ENCODE measurements around the gene GRB10.

GRB10 gene

DNA sequence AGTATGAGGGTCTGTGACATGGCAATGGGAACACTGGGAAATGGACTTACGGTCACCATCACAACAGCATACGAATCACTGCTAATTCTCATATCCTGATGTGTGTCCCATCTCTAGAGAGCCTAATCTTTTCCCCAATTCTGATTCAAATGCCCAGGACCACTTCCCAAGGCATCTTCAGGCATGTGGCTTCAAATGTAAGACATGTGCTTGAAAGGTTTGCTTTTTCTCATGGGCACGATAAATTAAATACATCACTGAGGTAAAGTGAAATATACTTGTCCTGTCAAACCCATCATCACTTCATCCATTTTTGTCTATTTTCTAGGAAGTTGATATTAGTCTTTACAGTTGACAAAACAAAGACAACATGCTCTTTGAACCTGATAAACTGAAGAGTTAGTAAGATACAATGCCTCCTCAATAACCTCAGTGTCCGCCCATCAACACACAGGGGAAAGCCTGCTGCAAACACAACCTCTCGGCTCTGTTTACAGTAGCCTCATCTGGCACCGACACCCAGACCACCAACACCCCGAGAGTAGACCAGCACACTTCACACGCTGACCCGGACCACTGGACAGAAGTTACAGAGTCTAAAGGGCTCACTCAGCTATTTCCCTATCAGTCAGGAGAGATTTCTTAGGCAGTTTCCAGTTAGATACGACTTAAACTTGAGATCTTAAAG lies 24.8 kb downstream of the GRB10 start:
- no peak for ATAC-seq
- TF ChIP-seq SNAI2 (CRISPR knock-in tag; IDR thresholded peaks at IDR 0.05) (no peak), TOX (CRISPR knock-in tag; IDR thresholded peaks at IDR 0.05; ENCODE audit: borderline replicate concordance) (no peak)

DNA sequence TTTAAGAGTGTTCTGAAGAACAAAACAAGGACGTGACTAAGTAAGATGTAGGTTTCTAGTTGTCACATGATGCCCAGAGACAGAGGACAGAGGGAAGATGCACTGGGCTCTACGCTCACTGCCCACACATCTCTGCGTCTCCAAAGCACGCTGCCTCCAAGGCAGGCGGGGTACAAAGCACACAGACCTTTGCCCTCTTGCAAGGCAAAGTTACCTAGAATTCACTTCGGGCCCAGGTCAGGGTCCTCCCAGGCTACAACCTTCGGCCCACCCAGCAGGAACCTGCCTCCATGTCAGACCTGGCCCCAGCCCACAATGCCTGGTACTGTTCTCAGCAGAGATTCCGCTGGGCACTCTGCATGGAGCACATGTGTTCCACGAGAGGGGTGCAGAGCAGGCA lies 26.5 kb downstream of the GRB10 start:
- TF ChIP-seq ZNF565 (CRISPR knock-in tag; conservative IDR thresholded peaks at IDR 0.05; ENCODE audit: low read depth) (no peak), ZC3H10 (CRISPR knock-in tag; IDR thresholded peaks at IDR 0.05) (no peak), ZFP30 (CRISPR knock-in tag; IDR thresholded peaks at IDR 0.05) (no peak), ZFP3 (CRISPR knock-in tag; IDR thresholded peaks at IDR 0.05) (no peak), RARB (CRISPR knock-in tag; IDR thresholded peaks at IDR 0.05) (no peak), SNAI2 (CRISPR knock-in tag; IDR thresholded peaks at IDR 0.05) (no peak), PPARA (CRISPR knock-in tag; IDR thresholded peaks at IDR 0.05; ENCODE audit: borderline replicate concordance) (no peak)
- TF ChIP-seq, protein P1, sequence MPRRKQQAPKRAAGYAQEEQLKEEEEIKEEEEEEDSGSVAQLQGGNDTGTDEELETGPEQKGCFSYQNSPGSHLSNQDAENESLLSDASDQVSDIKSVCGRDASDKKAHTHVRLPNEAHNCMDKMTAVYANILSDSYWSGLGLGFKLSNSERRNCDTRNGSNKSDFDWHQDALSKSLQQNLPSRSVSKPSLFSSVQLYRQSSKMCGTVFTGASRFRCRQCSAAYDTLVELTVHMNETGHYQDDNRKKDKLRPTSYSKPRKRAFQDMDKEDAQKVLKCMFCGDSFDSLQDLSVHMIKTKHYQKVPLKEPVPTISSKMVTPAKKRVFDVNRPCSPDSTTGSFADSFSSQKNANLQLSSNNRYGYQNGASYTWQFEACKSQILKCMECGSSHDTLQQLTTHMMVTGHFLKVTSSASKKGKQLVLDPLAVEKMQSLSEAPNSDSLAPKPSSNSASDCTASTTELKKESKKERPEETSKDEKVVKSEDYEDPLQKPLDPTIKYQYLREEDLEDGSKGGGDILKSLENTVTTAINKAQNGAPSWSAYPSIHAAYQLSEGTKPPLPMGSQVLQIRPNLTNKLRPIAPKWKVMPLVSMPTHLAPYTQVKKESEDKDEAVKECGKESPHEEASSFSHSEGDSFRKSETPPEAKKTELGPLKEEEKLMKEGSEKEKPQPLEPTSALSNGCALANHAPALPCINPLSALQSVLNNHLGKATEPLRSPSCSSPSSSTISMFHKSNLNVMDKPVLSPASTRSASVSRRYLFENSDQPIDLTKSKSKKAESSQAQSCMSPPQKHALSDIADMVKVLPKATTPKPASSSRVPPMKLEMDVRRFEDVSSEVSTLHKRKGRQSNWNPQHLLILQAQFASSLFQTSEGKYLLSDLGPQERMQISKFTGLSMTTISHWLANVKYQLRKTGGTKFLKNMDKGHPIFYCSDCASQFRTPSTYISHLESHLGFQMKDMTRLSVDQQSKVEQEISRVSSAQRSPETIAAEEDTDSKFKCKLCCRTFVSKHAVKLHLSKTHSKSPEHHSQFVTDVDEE (CRISPR knock-in tag; IDR thresholded peaks at IDR 0.05): no peak
- no peak for ATAC-seq

DNA sequence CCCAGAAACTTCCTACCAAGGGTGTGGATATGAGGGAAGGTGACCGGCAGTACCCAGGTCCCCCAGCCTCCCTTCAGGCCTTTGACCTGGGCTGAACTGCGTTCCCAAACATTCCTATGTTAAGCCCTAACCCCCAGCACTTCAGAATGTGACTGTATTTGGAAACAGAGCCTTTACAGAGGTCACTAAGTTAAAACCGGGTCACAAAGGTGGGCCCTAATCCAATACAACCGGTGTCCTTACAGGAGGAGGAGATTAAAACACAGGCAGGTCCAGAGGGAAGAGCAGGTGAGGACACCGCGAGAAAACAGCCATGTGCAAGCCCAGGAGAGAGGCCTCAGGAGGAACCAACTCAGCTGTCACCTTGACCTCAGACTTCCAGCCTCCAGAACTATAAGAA lies 28.0 kb downstream of the GRB10 start:
- ATAC-seq: no peak
- TF ChIP-seq SNAI2 (CRISPR knock-in tag; IDR thresholded peaks at IDR 0.05) (no peak), ZFP3 (CRISPR knock-in tag; IDR thresholded peaks at IDR 0.05) (no peak), ZNF565 (CRISPR knock-in tag; conservative IDR thresholded peaks at IDR 0.05; ENCODE audit: low read depth) (no peak)
- TF ChIP-seq, protein P2, sequence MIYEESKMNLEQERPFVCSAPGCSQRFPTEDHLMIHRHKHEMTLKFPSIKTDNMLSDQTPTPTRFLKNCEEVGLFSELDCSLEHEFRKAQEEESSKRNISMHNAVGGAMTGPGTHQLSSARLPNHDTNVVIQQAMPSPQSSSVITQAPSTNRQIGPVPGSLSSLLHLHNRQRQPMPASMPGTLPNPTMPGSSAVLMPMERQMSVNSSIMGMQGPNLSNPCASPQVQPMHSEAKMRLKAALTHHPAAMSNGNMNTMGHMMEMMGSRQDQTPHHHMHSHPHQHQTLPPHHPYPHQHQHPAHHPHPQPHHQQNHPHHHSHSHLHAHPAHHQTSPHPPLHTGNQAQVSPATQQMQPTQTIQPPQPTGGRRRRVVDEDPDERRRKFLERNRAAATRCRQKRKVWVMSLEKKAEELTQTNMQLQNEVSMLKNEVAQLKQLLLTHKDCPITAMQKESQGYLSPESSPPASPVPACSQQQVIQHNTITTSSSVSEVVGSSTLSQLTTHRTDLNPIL (CRISPR knock-in tag; IDR thresholded peaks at IDR 0.05; ENCODE audit: low read depth): no peak
- TF ChIP-seq, protein P3, sequence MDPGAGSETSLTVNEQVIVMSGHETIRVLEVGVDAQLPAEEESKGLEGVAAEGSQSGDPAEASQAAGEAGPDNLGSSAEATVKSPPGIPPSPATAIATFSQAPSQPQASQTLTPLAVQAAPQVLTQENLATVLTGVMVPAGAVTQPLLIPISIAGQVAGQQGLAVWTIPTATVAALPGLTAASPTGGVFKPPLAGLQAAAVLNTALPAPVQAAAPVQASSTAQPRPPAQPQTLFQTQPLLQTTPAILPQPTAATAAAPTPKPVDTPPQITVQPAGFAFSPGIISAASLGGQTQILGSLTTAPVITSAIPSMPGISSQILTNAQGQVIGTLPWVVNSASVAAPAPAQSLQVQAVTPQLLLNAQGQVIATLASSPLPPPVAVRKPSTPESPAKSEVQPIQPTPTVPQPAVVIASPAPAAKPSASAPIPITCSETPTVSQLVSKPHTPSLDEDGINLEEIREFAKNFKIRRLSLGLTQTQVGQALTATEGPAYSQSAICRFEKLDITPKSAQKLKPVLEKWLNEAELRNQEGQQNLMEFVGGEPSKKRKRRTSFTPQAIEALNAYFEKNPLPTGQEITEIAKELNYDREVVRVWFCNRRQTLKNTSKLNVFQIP (CRISPR knock-in tag; IDR thresholded peaks at IDR 0.05; ENCODE audit: borderline replicate concordance, low read depth): no peak

DNA sequence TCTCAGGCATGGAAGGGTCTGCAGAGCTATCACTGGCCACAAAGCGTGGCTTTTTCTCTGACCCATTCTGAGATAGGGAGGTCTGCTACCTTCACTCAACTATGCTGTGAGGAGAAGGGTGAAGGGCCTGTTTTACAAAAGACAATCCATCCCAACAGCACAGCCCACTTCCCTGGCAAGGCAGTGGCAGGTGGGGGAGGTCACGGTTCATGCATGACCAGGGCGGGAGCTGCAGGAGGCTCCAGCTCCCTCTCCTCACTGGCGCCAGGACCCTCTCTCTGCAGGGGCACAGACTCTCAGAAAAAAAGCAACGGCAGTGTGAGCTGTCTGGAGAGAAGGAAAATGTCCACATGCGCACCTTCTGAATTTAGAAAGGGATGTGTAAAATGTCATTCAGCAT lies 28.5 kb downstream of the GRB10 start:
- TF ChIP-seq SNAI2 (CRISPR knock-in tag; IDR thresholded peaks at IDR 0.05) (no peak), OSR1 (CRISPR knock-in tag; IDR thresholded peaks at IDR 0.05) (no peak), ZNF8 (CRISPR knock-in tag; IDR thresholded peaks at IDR 0.05) (no peak), ISL1 (CRISPR knock-in tag; IDR thresholded peaks at IDR 0.05) (no peak), CSDC2 (CRISPR knock-in tag; IDR thresholded peaks at IDR 0.05) (no peak), ESRRG (CRISPR knock-in tag; IDR thresholded peaks at IDR 0.05) (no peak), ARNTL (CRISPR knock-in tag; IDR thresholded peaks at IDR 0.05; ENCODE audit: borderline replicate concordance, low read depth) (no peak), ZFP3 (CRISPR knock-in tag; IDR thresholded peaks at IDR 0.05) (no peak), ZFP30 (CRISPR knock-in tag; IDR thresholded peaks at IDR 0.05) (no peak), TCF4 (CRISPR knock-in tag; IDR thresholded peaks at IDR 0.05; ENCODE audit: borderline replicate concordance) (no peak), GLIS3 (CRISPR knock-in tag; IDR thresholded peaks at IDR 0.05) (no peak), ZNF70 (CRISPR knock-in tag; IDR thresholded peaks at IDR 0.05) (no peak), RARB (CRISPR knock-in tag; IDR thresholded peaks at IDR 0.05) (no peak), ZC3H10 (CRISPR knock-in tag; IDR thresholded peaks at IDR 0.05) (no peak), PPARA (CRISPR knock-in tag; IDR thresholded peaks at IDR 0.05; ENCODE audit: borderline replicate concordance) (no peak)
- TF ChIP-seq, protein P2 (CRISPR knock-in tag; IDR thresholded peaks at IDR 0.05; ENCODE audit: low read depth): no peak
- TF ChIP-seq, protein P1 (CRISPR knock-in tag; IDR thresholded peaks at IDR 0.05): no peak
- TF ChIP-seq, protein P4, sequence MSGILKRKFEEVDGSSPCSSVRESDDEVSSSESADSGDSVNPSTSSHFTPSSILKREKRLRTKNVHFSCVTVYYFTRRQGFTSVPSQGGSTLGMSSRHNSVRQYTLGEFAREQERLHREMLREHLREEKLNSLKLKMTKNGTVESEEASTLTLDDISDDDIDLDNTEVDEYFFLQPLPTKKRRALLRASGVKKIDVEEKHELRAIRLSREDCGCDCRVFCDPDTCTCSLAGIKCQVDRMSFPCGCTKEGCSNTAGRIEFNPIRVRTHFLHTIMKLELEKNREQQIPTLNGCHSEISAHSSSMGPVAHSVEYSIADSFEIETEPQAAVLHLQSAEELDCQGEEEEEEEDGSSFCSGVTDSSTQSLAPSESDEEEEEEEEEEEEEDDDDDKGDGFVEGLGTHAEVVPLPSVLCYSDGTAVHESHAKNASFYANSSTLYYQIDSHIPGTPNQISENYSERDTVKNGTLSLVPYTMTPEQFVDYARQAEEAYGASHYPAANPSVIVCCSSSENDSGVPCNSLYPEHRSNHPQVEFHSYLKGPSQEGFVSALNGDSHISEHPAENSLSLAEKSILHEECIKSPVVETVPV (CRISPR knock-in tag; IDR thresholded peaks at IDR 0.05): no peak
- TF ChIP-seq, protein P3 (CRISPR knock-in tag; IDR thresholded peaks at IDR 0.05; ENCODE audit: borderline replicate concordance, low read depth): no peak
- no peak for ATAC-seq
